H9 (cell line): ENCODE measurements around the gene CHCHD1. TPM values are rescaled to one million over a fixed set of nuclear protein-coding genes. Genes with fewer than 3 reads are reported as not detected.

ENCODE experiments used
- DNase-seq: peaks from one replicate; pipeline ENCODE4 v3.0.0-alpha.2; 2017
- H2AFZ ChIP-seq: one replicate; pipeline ENCODE4 v1.6.1; 2013; ENCODE audit warnings: mild to moderate bottlenecking, low read length, control low read depth, moderate library complexity
- H2AK5ac ChIP-seq: 2 replicates; pipeline ENCODE4 v1.6.1; 2013; ENCODE audit warnings: low read length, control low read depth, mixed read lengths; ENCODE audit not compliant: insufficient read length
- H2BK120ac ChIP-seq: one replicate; pipeline ENCODE4 v1.6.1; 2013; ENCODE audit warnings: low read depth, mild to moderate bottlenecking, low read length, control low read depth, inconsistent platforms; ENCODE audit not compliant: poor library complexity, severe bottlenecking
- H2BK12ac ChIP-seq: 2 replicates; pipeline ENCODE4 v1.6.1; 2013; ENCODE audit warnings: low read length, control low read depth, mixed read lengths, low read depth; ENCODE audit not compliant: insufficient read length
- H2BK15ac ChIP-seq: 2 replicates; pipeline ENCODE4 v1.6.1; 2013; ENCODE audit warnings: low read depth, low read length, control low read depth
- H2BK20ac ChIP-seq: one replicate; pipeline ENCODE4 v1.6.1; 2013; ENCODE audit warnings: low read depth, mild to moderate bottlenecking, low read length, control low read depth, inconsistent platforms; ENCODE audit not compliant: poor library complexity, severe bottlenecking
- H2BK5ac ChIP-seq: 2 replicates; pipeline ENCODE4 v1.6.1; 2013; ENCODE audit warnings: low read length, control low read depth, mixed read lengths; ENCODE audit not compliant: insufficient read length
- H3K14ac ChIP-seq: 2 replicates; pipeline ENCODE4 v1.6.1; 2013; ENCODE audit warnings: low read length, control low read depth; ENCODE audit not compliant: insufficient read depth
- H3K18ac ChIP-seq: 2 replicates; pipeline ENCODE4 v1.6.1; 2013; ENCODE audit warnings: low read depth, mild to moderate bottlenecking, mixed read lengths, low read length, control low read depth; ENCODE audit not compliant: insufficient read length
- H3K23ac ChIP-seq: 2 replicates; pipeline ENCODE4 v1.6.1; 2013; ENCODE audit warnings: low read length, control low read depth, mixed read lengths, low read depth; ENCODE audit not compliant: insufficient read length
- H3K23me2 ChIP-seq: 2 replicates; pipeline ENCODE4 v1.6.1; 2013; ENCODE audit warnings: low read depth, mild to moderate bottlenecking, mixed read lengths, low read length, control low read depth; ENCODE audit not compliant: insufficient read length, poor library complexity, severe bottlenecking
- H3K27ac ChIP-seq: 2 replicates; pipeline ENCODE4 v1.5.1; 2013; ENCODE audit warnings: low read length, control low read depth, mixed read lengths, low read depth; ENCODE audit not compliant: insufficient read length
- H3K27me3 ChIP-seq: 2 replicates; pipeline ENCODE4 v1.6.1; 2013; ENCODE audit warnings: low read length, control low read depth, inconsistent platforms; ENCODE audit not compliant: insufficient read depth
- H3K4ac ChIP-seq: 2 replicates; pipeline ENCODE4 v1.6.1; 2013; ENCODE audit warnings: low read depth, mild to moderate bottlenecking, control low read depth, inconsistent platforms, low read length, moderate library complexity
- H3K4me1 ChIP-seq: 2 replicates; pipeline ENCODE4 v1.6.1; 2013; ENCODE audit warnings: low read length, control low read depth, inconsistent platforms; ENCODE audit not compliant: insufficient read depth
- H3K4me2 ChIP-seq: 2 replicates; pipeline ENCODE4 v1.6.1; 2013; ENCODE audit warnings: low read length, control low read depth, mixed read lengths; ENCODE audit not compliant: insufficient read length, insufficient read depth
- H3K56ac ChIP-seq: 2 replicates; pipeline ENCODE4 v1.6.1; 2013; ENCODE audit warnings: low read depth, mild to moderate bottlenecking, mixed read lengths, low read length, control low read depth; ENCODE audit not compliant: insufficient read length
- H3K79me1 ChIP-seq: 2 replicates; pipeline ENCODE4 v1.6.1; 2013; ENCODE audit warnings: low read depth, mild to moderate bottlenecking, moderate library complexity, low read length, control low read depth, inconsistent platforms; ENCODE audit not compliant: insufficient read depth, poor library complexity, severe bottlenecking
- H3K79me2 ChIP-seq: 2 replicates; pipeline ENCODE4 v1.6.1; 2013; ENCODE audit warnings: low read length, control low read depth, inconsistent platforms; ENCODE audit not compliant: insufficient read depth
- H3K9ac ChIP-seq: 2 replicates; pipeline ENCODE4 v1.6.1; 2013; ENCODE audit warnings: low read length, control low read depth, mixed read lengths; ENCODE audit not compliant: insufficient read length; ENCODE audit errors: extremely low read depth
- H3K9me3 ChIP-seq: one replicate; pipeline ENCODE4 v1.6.1; 2013; ENCODE audit warnings: low read depth, low read length, inconsistent platforms; ENCODE audit not compliant: control insufficient read depth
- H3T11ph ChIP-seq: one replicate; pipeline ENCODE4 v1.6.1; 2013; ENCODE audit warnings: mild to moderate bottlenecking, low read length, control low read depth, inconsistent platforms
- H4K20me1 ChIP-seq: one replicate; pipeline ENCODE4 v1.6.1; 2013; ENCODE audit not compliant: control insufficient read depth, insufficient read length, insufficient read depth
- H4K5ac ChIP-seq: 2 replicates; pipeline ENCODE4 v1.6.1; 2013; ENCODE audit warnings: low read depth, mild to moderate bottlenecking, mixed read lengths, low read length, control low read depth; ENCODE audit not compliant: insufficient read length
- H4K8ac ChIP-seq: replicated peaks from 2 replicates; pipeline ENCODE4 v1.6.1; 2013; ENCODE audit warnings: low read length, control low read depth, mixed read lengths, low read depth; ENCODE audit not compliant: insufficient read length
- H4K91ac ChIP-seq: 2 replicates; pipeline ENCODE4 v1.6.1; 2013; ENCODE audit warnings: low read depth, mild to moderate bottlenecking, moderate library complexity, mixed read lengths, low read length, control low read depth; ENCODE audit not compliant: insufficient read length
- H3K27ac Mint-ChIP-seq, 3 experiments: 2 replicates in 2 of 3; 3 replicates in 1 of 3; pipeline ENCODE4 v1.8.0; 2020 to 2021; ENCODE audit warnings: mixed read lengths in 3 of 3, mild to moderate bottlenecking in 1 of 3, moderate library complexity in 1 of 3
- H3K27me3 Mint-ChIP-seq: 2 replicates; pipeline ENCODE4 v1.8.0; 2021; ENCODE audit warnings: low read depth, mild to moderate bottlenecking, moderate library complexity, mixed read lengths
- H3K36me3 Mint-ChIP-seq, 3 experiments: 2 replicates in 2 of 3; 3 replicates in 1 of 3; pipeline ENCODE4 v1.8.0; 2020 to 2021; ENCODE audit warnings: low read depth in 3 of 3, mixed read lengths in 3 of 3; ENCODE audit not compliant: insufficient read depth in 1 of 3
- H3K4me1 Mint-ChIP-seq, 2 experiments: 2 replicates each; pipeline ENCODE4 v1.8.0; 2020; ENCODE audit warnings: mixed read lengths in 2 of 2
- H3K4me3 Mint-ChIP-seq, 2 experiments: 2 replicates in 1 of 2; 3 replicates in 1 of 2; pipeline ENCODE4 v1.8.0; 2020 to 2021; ENCODE audit warnings: mild to moderate bottlenecking in 2 of 2, mixed read lengths in 2 of 2, moderate library complexity in 1 of 2
- H3K9me3 Mint-ChIP-seq, 2 experiments: 2 replicates in 1 of 2; 3 replicates in 1 of 2; pipeline ENCODE4 v1.8.0; 2020; ENCODE audit warnings: mild to moderate bottlenecking in 2 of 2, mixed read lengths in 2 of 2, moderate library complexity in 1 of 2
- CTCF ChIP-seq: fragments of 200-600 bp; sonication (generic); conservative IDR thresholded peaks from 3 replicates; pipeline ENCODE4 v1.8.0; 2021; ENCODE audit warnings: antibody characterized with exemption, mild to moderate bottlenecking
- WGBS: extraction: QIAGEN DNeasy Blood & Tissue Kit; methylation state at CpG from one replicate; pipeline ENCODE4 v1.1.7; 2013; ENCODE audit warnings: missing lambda C conversion rate, low lambda C conversion rate, mixed read lengths; ENCODE audit not compliant: insufficient read length; ENCODE audit errors: extremely low coverage; 5-methylcytosine and 5-hydroxymethylcytosine counted together
- total RNA-seq: library from RNA; stranded (reverse); gene quantifications from 2 replicates; pipeline ENCODE4 v1.2.1, GENCODE V29; 2021

CHCHD1 gene
- total RNA-seq, 1 experiment from 2014 or later: 45.9 TPM

GRCh38 chr10:73801253-73801590, 19.4 kb downstream of the CHCHD1 start:
- H3K4me3 Mint-ChIP-seq: no peak overlapping the region
- Histone ChIP-seq H3K4me1 (no peaks in the 10 kb centered on the region), H4K91ac (no peak overlapping the region), H3K4ac (no peak overlapping the region), H3K9ac (no peak overlapping the region), H2BK20ac (no peak overlapping the region), H4K20me1 (no peaks in the 10 kb centered on the region), H3K23me2 (no peaks in the 10 kb centered on the region), H3K18ac (no peak overlapping the region), H3K27me3 (no peaks in the 10 kb centered on the region), H4K5ac (no peak overlapping the region), H4K8ac (no peak overlapping the region), H3K79me1 (no peaks in the 10 kb centered on the region), H3K14ac (no peak overlapping the region), H3T11ph (no peak overlapping the region), H3K56ac (no peak overlapping the region), H2AFZ (no peak overlapping the region), H3K79me2 (no peaks in the 10 kb centered on the region), H3K4me2 (no peak overlapping the region), H2BK15ac (no peak overlapping the region), H2BK12ac (no peak overlapping the region), H3K27ac (no peak overlapping the region), H2BK5ac (no peak overlapping the region), H3K23ac (no peak overlapping the region), H3K9me3 (no peaks in the 10 kb centered on the region), H2AK5ac (no peak overlapping the region), H2BK120ac (no peak overlapping the region)
- H3K27me3 Mint-ChIP-seq: no peaks in the 10 kb centered on the region
- no peaks in the 10 kb centered on the region for H3K4me1 Mint-ChIP-seq
- no peak for DNase-seq
- no CpG with 5 or more reads among the region's 13 CpGs for WGBS
- H3K9me3 Mint-ChIP-seq: no peaks in the 10 kb centered on the region
- no peak for TF ChIP-seq CTCF
- peaks cover 14 to 73% (median 52%) of the 10 kb centered on the region in 3 experiments; a peak in 6 of 7 replicates for H3K36me3 Mint-ChIP-seq
- no peak overlapping the region for H3K27ac Mint-ChIP-seq
